Measurements from ENCODE around the gene RFX4. TPM values are rescaled to one million over a fixed set of nuclear protein-coding genes. Genes with fewer than 3 reads are reported as not detected.
A peak's percentile ranks its signal among the peaks of the same experiment; 100 is the strongest.

The RFX4 gene
- total and polyA plus RNA-seq, 2 of the 13 experiments (the other 11 are each of a cell fraction or from before 2014, with no cell fraction given): not detected

GRCh38 chr12:106712768-106713167, 130.0 kb downstream of the RFX4 start:
- Histone ChIP-seq H3K4me3 (replicated peaks in 1 of 3; ENCODE audit: insufficient read depth in 1 of 3, low read depth in 2 of 3, low read length in 3 of 3) (no peak overlapping the region), H3K36me3 (replicated peaks in 1 of 2; ENCODE audit: control insufficient read depth in 1 of 2, insufficient read depth in 2 of 2, low read length in 2 of 2) (no peaks in the 10 kb centered on the region), H4K20me1 (ENCODE audit: insufficient read depth, low read length) (no peaks in the 10 kb centered on the region), H3K27me3 (ENCODE audit: control insufficient read depth in 1 of 2, insufficient read depth in 2 of 2, low read length in 2 of 2) (peaks cover 0 to 6% of the 10 kb centered on the region in 2 experiments; a peak in 1 of 5 replicates), H3K9ac (ENCODE audit: insufficient read depth, low read depth, low read length) (no peak overlapping the region), H3K27ac (ENCODE audit: extremely low read length, insufficient read depth, low read length) (no peak overlapping the region), H3K4me2 (ENCODE audit: low read depth, low read length) (no peak overlapping the region), H3K9me3 (ENCODE audit: low read length) (no peaks in the 10 kb centered on the region), H3K79me2 (ENCODE audit: insufficient read depth, low read length) (no peaks in the 10 kb centered on the region), H3K4me1 (ENCODE audit: insufficient read depth, low read length) (peaks cover 10% of the 10 kb centered on the region), H2AFZ (ENCODE audit: low read length) (no peak overlapping the region)
- ATAC-seq (no peak), FAIRE-seq (no peak), DNase-seq (ENCODE audit: low spot score) (no peak)
- ChIA-PET POLR2A (no interaction called here), CTCF (ENCODE audit: low intra/inter-chr PET ratio, low total read pairs) (no interaction called here)
- in situ Hi-C loops (cut with HindIII; ENCODE audit: extremely low pct_ligation_motif_present, low pct_unique_long_range_greater_than_20kb): no loop called here
- 23% methylated on average over 8 of the region's 8 CpGs for WGBS (ENCODE audit: low lambda C conversion rate)
- TF ChIP-seq MNT (IDR thresholded peaks at IDR 0.05): peak; percentile 78
- TF ChIP-seq FOXK2 (IDR thresholded peaks at IDR 0.05): no peak
- intact Hi-C loops (cut with micrococcal nuclease; ENCODE audit: unreplicated experiment): no loop called here
- no TSS peak for BruUV-seq (replicated peaks)

- Histone ChIP-seq H3K36me3 (replicated peaks in 1 of 2; ENCODE audit: control insufficient read depth in 1 of 2, insufficient read depth in 2 of 2, low read length in 2 of 2) (no peaks in the 10 kb centered on the region), H2AFZ (ENCODE audit: low read length) (no peak overlapping the region), H3K4me1 (ENCODE audit: insufficient read depth, low read length) (peaks cover 15% of the 10 kb centered on the region), H4K20me1 (ENCODE audit: insufficient read depth, low read length) (no peaks in the 10 kb centered on the region), H3K4me3 (replicated peaks in 1 of 3; ENCODE audit: insufficient read depth in 1 of 3, low read depth in 2 of 3, low read length in 3 of 3) (no peak overlapping the region), H3K4me2 (ENCODE audit: low read depth, low read length) (no peak overlapping the region), H3K27ac (ENCODE audit: extremely low read length, insufficient read depth, low read length) (no peak overlapping the region), H3K27me3 (ENCODE audit: control insufficient read depth in 1 of 2, insufficient read depth in 2 of 2, low read length in 2 of 2) (peaks cover 0 to 6% of the 10 kb centered on the region in 2 experiments; a peak in 1 of 5 replicates), H3K9me3 (ENCODE audit: low read length) (no peaks in the 10 kb centered on the region), H3K79me2 (ENCODE audit: insufficient read depth, low read length) (no peaks in the 10 kb centered on the region), H3K9ac (ENCODE audit: insufficient read depth, low read depth, low read length) (no peak overlapping the region)
- ChIA-PET POLR2A (no interaction called here), CTCF (ENCODE audit: low intra/inter-chr PET ratio, low total read pairs) (no interaction called here)
- no TSS peak for BruUV-seq (replicated peaks)
- DNase-seq (ENCODE audit: low spot score) (no peak), FAIRE-seq (no peak), ATAC-seq (no peak)
- in situ Hi-C loops (cut with HindIII; ENCODE audit: extremely low pct_ligation_motif_present, low pct_unique_long_range_greater_than_20kb) (no loop called here), intact Hi-C loops (cut with micrococcal nuclease; ENCODE audit: unreplicated experiment) (no loop called here)
- 31% methylated on average over 3 of the region's 3 CpGs for WGBS (ENCODE audit: low lambda C conversion rate)
- no peak for TF ChIP-seq PRMT3 (CRISPR knock-in tag; IDR thresholded peaks at IDR 0.05; ENCODE audit: borderline replicate concordance, low read depth)
- TF ChIP-seq ZFAT (CRISPR knock-in tag; conservative IDR thresholded peaks at IDR 0.05): no peak
- no peak for TF ChIP-seq ZNF235 (CRISPR knock-in tag; IDR thresholded peaks at IDR 0.05; ENCODE audit: borderline replicate concordance)
- no peak for TF ChIP-seq ZNF768 (CRISPR knock-in tag; IDR thresholded peaks at IDR 0.05)
Measured at GRCh38 chr12:106714926-106715325, 132.1 kb downstream of the RFX4 start.
